Stimulated activated CD8-positive, alpha-beta memory T cell treated with anti-CD3 and anti-CD28 coated beads, Interleukin-4, amount 100 ng/mL, for 24 hours (primary cell): ENCODE results near the gene RARB.

ENCODE experiments used
- DNase-seq: peaks from one replicate; pipeline ENCODE4 v3.0.0-alpha.2; 2020; ENCODE audit warnings: low read depth

The RARB gene

GRCh38 chr3:25508433-25508832 is 80.4 kb downstream of the RARB start:
- no peak for DNase-seq

GRCh38 chr3:25508901-25509300 is 80.8 kb downstream of the RARB start:
- no peak for DNase-seq

GRCh38 chr3:25510797-25511196 is 82.7 kb downstream of the RARB start:
- DNase-seq, result no peak

- DNase-seq, result no peak
Observed at GRCh38 chr3:25511972-25512721, 84.1 kb downstream of the RARB start.

- no peak for DNase-seq
Observed at GRCh38 chr3:25513642-25514266, 85.7 kb downstream of the RARB start.

- no peak for DNase-seq
Observed at GRCh38 chr3:25515171-25515570, 87.1 kb downstream of the RARB start.

GRCh38 chr3:25520926-25521559 is 93.0 kb downstream of the RARB start:
- no peak for DNase-seq

GRCh38 chr3:25527336-25527735 is 99.3 kb downstream of the RARB start:
- no peak for DNase-seq

GRCh38 chr3:25527801-25528200 is 99.7 kb downstream of the RARB start:
- DNase-seq, result no peak

GRCh38 chr3:25531971-25532370 is 103.9 kb downstream of the RARB start:
- DNase-seq, result no peak

GRCh38 chr3:25532431-25533162 is 104.5 kb downstream of the RARB start:
- DNase-seq, result no peak

GRCh38 chr3:25533399-25533798 is 105.3 kb downstream of the RARB start:
- no peak for DNase-seq

- no peak for DNase-seq
Observed at GRCh38 chr3:25534007-25534406, 105.9 kb downstream of the RARB start.

- DNase-seq, result no peak
Observed at GRCh38 chr3:25536521-25537391, 108.7 kb downstream of the RARB start.

GRCh38 chr3:25537516-25537915 is 109.5 kb downstream of the RARB start:
- no peak for DNase-seq

GRCh38 chr3:25540273-25540672 is 112.2 kb downstream of the RARB start:
- DNase-seq, result no peak

GRCh38 chr3:25542492-25543039 is 114.5 kb downstream of the RARB start:
- no peak for DNase-seq

GRCh38 chr3:25547103-25547502 is 119.0 kb downstream of the RARB start:
- DNase-seq, result no peak

- no peak for DNase-seq
Observed at GRCh38 chr3:25547943-25548674, 120.0 kb downstream of the RARB start.

- DNase-seq, result no peak
Observed at GRCh38 chr3:25548836-25549235, 120.8 kb downstream of the RARB start.

GRCh38 chr3:25552251-25552650 is 124.2 kb downstream of the RARB start:
- DNase-seq, result no peak
